ENCODE results near the gene PCP2.

DNA sequence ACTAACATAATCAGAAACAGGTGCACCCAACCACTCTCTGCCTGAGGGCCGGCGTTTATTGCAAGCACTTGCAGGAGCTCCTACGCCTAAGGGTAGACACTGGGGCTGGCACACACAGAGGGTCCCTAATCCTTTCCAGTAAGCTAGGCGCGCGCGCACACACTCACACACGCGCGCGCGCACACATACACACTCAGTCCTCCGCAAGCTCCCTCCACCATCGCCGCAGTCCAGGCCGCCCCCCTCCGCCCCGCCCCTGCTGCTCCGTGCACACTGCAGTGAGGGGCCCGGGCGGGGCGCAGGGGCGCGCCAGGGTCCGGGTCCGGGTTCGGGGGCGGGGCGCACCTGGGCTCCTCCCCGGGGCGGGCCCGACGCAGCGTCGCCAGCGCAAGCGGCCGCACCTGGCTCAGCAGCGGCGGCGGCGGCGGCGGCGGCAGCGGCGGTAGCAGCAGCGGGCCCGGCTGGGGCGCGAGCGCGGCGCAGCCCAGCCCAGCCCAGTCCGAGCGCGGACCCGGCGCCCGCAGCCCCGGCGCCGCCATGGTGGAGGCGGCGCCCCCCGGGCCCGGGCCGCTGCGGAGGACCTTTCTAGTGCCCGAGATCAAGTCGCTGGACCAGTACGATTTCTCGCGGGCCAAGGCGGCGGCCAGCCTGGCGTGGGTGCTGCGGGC is 37.9 kb downstream of the PCP2 start, which contains the start of gene CAMSAP3:
- no peak for TF ChIP-seq GATA2 (IDR thresholded peaks at IDR 0.05; ENCODE audit: low read depth, low read length)
- no peak for TF ChIP-seq GATA3 (IDR thresholded peaks at IDR 0.05; ENCODE audit: low read depth, low read length)
